Iris pigment epithelial cell (primary cell): ENCODE results near the gene PRR27.

ENCODE experiments used
- DNase-seq: peaks from one replicate; pipeline ENCODE4 v3.0.0-alpha.2; 2011; ENCODE audit warnings: low read depth

The PRR27 gene

GRCh38 chr4:70153937-70154336 is at the start of gene PRR27:
TSS of gene PRR27 (plus strand) at chr4:70154237. CDS start at chr4:70154376, 139 bp downstream.
- no peak for DNase-seq

GRCh38 chr4:70110917-70111316 is 43.1 kb upstream of the PRR27 start:
- no peak for DNase-seq

GRCh38 chr4:70113656-70114055 is 40.4 kb upstream of the PRR27 start:
- DNase-seq = no peak

GRCh38 chr4:70114096-70114495 is 39.9 kb upstream of the PRR27 start:
- no peak for DNase-seq

- DNase-seq = no peak
Measured at GRCh38 chr4:70120323-70120722, 33.7 kb upstream of the PRR27 start.

- DNase-seq = no peak
Measured at GRCh38 chr4:70133473-70133872, 20.6 kb upstream of the PRR27 start.

GRCh38 chr4:70138751-70139150 is 15.3 kb upstream of the PRR27 start:
- DNase-seq = no peak

GRCh38 chr4:70151271-70151670 is 2.8 kb upstream of the PRR27 start:
- no peak for DNase-seq

- no peak for DNase-seq
Measured at GRCh38 chr4:70152088-70152487, 1.9 kb upstream of the PRR27 start.

- no peak for DNase-seq
Measured at GRCh38 chr4:70158576-70158975, 4.5 kb downstream of the PRR27 start.

GRCh38 chr4:70177090-70177489 is 23.1 kb downstream of the PRR27 start:
- DNase-seq = no peak

- no peak for DNase-seq
Measured at GRCh38 chr4:70178075-70178660, 24.1 kb downstream of the PRR27 start.

GRCh38 chr4:70179811-70180210 is 25.8 kb downstream of the PRR27 start:
- no peak for DNase-seq

GRCh38 chr4:70181864-70182263 is 27.8 kb downstream of the PRR27 start:
- no peak for DNase-seq

GRCh38 chr4:70182517-70183167 is 28.6 kb downstream of the PRR27 start:
- DNase-seq = no peak

GRCh38 chr4:70183168-70183939 is 29.3 kb downstream of the PRR27 start:
- DNase-seq = peak; percentile 74

- no peak for DNase-seq
Measured at GRCh38 chr4:70183940-70184246, 29.9 kb downstream of the PRR27 start.

GRCh38 chr4:70187216-70187615 is 33.2 kb downstream of the PRR27 start:
- DNase-seq = no peak

GRCh38 chr4:70190579-70190978 is 36.5 kb downstream of the PRR27 start:
- no peak for DNase-seq

GRCh38 chr4:70191647-70192046 is 37.6 kb downstream of the PRR27 start:
- DNase-seq = no peak

- DNase-seq = no peak
Measured at GRCh38 chr4:70192895-70193294, 38.9 kb downstream of the PRR27 start.

- DNase-seq = no peak
Measured at GRCh38 chr4:70195425-70195824, 41.4 kb downstream of the PRR27 start, which contains the start of gene ODAM. TSS of gene ODAM (plus strand) at chr4:70195725. CDS start at chr4:70196544, 819 bp downstream.

GRCh38 chr4:70196857-70197256 is 42.8 kb downstream of the PRR27 start:
- DNase-seq = no peak
